ENCODE measurements around the gene RSPH9.

DNA sequence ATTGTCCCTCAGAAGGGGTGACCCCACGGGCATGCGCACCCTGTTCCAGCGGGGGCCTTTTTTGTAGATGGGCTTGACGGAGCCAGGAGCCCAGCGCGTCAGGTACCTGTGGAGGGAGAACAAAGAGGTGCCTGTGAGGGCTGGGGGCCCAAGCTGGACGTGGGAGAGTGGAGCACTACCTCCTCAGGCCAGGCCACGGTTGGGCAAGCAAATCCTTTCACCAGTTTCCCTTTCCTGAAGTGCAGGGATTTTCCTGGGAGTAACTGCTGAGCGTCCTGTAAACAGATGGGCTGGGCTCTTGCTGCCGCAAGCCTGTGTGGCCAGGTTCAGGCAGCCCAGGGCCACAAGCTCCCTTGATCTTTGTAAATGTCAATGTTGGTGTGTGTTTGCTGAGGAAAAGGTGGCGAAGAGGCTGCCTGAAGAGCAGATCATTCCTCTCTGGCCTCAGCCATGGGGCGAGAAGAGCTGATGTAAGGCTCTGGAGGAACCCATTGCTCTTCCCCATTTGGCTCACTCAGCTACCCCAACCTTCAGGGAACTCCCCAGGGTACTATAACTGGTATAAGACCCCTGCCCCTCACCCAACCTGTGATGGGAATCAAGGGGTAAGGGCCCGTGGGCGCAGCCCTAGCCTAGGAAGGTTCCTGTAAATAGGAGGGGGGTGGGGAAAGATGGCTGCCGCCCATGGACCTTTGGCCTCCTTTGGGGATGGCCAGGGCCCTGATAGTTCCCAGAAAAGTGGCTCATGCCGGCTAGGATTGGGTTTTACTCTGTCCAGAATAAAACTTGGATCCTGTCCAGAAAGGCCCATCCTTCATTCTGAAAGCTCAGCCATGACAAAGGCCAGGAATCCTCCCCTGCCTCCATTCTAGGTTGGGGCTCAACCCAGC, 27.2 kb downstream of the RSPH9 start:
- TF ChIP-seq, protein P1, sequence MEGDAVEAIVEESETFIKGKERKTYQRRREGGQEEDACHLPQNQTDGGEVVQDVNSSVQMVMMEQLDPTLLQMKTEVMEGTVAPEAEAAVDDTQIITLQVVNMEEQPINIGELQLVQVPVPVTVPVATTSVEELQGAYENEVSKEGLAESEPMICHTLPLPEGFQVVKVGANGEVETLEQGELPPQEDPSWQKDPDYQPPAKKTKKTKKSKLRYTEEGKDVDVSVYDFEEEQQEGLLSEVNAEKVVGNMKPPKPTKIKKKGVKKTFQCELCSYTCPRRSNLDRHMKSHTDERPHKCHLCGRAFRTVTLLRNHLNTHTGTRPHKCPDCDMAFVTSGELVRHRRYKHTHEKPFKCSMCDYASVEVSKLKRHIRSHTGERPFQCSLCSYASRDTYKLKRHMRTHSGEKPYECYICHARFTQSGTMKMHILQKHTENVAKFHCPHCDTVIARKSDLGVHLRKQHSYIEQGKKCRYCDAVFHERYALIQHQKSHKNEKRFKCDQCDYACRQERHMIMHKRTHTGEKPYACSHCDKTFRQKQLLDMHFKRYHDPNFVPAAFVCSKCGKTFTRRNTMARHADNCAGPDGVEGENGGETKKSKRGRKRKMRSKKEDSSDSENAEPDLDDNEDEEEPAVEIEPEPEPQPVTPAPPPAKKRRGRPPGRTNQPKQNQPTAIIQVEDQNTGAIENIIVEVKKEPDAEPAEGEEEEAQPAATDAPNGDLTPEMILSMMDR (IDR thresholded peaks at IDR 0.05) = no peak
- no peak for TF ChIP-seq POLR2A (IDR thresholded peaks at IDR 0.05)
